ENCODE data around the gene CYTH2.

CYTH2 gene

DNA sequence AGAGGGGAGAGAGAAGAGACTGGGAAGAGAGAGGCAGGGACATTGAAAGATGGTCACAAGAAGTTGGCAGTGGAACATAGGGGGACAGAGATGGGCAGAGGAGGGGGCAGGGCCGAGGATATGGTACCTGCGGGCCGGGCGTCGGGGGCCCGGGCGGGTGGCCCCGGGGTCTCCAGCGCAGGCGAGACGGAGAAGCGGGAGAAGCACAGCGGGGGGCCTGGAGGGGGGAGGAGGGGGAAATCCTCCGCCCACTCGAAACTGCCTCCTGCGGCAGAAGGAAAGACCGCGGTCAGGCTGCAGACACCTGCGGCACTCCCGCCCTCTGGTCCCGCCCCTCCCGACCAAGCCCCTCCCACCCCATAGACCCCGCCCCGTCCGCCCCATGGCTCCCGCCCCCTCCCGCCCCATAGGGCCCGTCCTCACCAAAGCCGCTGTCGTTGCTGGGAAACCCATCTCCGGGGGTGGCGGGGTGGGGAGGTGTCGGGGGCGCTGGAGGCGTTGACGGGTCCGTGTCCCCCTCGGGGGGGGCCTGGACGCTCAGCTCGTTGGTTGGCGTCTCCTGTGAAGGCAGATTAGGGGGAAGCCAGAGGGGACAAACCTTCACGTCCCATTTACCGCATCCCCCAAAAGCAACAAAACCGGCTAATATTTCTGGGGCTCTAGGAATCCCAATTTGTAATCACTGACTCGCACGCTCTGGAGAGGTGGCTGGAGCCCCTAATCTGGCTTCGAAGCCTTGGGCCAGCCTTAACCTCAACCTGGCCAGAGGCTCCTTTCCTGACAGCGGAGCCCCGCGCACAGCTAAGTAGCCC is 22.0 kb downstream of the CYTH2 start:
- FAIRE-seq: no peak
- DNase-seq (ENCODE audit: extremely low spot score, insufficient read length, low read depth): peak; percentile 84

- FAIRE-seq: no peak
- DNase-seq (ENCODE audit: extremely low spot score, insufficient read length, low read depth): no peak
Observed at GRCh38 chr19:48491793-48492123, 22.6 kb downstream of the CYTH2 start.

DNA sequence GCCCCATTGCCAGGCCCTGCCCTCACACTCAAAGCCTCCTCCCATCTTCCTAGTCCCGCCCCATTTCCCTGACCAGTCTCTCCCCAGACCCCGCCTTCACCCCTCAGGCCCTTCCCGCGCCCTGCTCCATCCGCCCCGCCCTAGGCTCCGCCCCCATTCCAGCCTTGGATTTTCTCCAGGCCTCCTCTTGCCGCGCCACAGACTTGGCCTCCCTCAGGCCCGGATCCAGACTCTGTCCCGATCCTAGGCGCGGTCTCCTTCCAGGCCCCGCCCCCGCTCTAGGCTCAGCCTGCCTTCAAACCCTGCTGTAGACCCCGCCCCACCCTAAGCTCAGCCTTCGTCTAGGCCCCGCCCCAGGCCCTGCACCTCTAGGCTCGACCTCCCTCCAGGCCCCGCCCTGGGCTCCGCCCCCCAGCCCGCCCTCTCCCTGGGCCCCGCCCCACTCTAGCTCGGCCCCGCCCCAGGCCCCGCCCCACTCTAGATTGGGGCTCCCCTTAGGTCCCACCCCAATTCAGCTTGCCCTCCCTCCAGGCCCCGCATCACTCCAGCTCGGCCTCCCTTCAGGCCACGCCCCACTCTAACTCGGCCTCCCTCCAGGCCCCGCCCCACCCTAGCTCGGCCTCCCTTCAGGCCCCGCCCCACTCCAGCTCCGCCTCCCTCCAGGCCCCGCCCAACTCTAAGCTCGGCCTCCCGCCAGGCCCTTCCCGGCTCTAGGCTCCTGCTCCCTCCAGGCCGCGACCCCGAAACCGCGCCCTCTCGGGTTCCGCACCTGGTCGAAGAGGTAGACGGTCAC is 24.0 kb downstream of the CYTH2 start:
- peak; percentile 90 for FAIRE-seq
- peak; percentile 77 for DNase-seq (ENCODE audit: extremely low spot score, insufficient read length, low read depth)

- no peak for FAIRE-seq
Observed at GRCh38 chr19:48493718-48494401, 24.7 kb downstream of the CYTH2 start.

GRCh38 chr19:48495396-48495795 is 26.2 kb downstream of the CYTH2 start:
- FAIRE-seq (no peak), DNase-seq (ENCODE audit: extremely low spot score, insufficient read length, low read depth) (no peak)

More at GRCh38 chr19:48493718-48494401, 24.7 kb downstream of the CYTH2 start:
- DNase-seq (ENCODE audit: extremely low spot score, insufficient read length, low read depth): no peak

DNA sequence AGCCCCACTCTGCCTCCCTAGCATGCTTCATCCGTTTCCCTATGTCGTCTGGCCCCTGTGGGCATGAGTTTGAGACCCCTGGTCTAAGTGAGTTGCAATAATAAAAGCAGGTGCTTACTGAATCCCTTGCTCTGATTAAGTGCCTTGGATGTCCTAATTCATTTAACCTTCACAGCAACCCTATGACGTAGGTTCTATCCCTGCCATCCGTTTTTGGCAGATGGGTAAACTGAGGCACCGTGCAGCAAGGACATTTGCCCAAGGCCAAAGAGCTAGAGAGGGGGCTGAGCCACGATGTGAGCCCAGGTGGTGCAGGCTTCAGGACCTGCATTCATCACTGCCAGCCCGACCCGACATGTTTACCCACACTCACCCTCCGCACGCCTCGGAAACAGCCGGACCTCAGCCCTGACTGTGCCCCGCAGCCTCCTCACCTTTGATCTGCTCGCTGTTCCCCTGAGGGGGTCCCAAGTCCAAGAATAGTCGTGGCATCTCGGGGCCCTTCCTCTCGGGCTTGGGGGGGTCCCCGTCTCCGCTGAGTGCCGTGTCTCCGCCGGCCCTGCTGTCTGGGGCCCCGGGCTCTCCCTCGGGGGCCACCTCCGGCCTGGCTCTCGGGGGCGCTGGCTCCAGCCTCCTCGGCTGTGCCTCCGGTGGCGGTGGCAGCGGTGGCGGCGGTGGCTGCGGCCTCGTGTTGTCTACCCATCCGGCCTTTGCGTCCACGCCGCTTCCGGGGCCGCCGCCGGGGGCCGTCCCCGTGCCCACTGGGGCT is 28.0 kb downstream of the CYTH2 start:
- FAIRE-seq: no peak
- DNase-seq (ENCODE audit: extremely low spot score, insufficient read length, low read depth): no peak

DNA sequence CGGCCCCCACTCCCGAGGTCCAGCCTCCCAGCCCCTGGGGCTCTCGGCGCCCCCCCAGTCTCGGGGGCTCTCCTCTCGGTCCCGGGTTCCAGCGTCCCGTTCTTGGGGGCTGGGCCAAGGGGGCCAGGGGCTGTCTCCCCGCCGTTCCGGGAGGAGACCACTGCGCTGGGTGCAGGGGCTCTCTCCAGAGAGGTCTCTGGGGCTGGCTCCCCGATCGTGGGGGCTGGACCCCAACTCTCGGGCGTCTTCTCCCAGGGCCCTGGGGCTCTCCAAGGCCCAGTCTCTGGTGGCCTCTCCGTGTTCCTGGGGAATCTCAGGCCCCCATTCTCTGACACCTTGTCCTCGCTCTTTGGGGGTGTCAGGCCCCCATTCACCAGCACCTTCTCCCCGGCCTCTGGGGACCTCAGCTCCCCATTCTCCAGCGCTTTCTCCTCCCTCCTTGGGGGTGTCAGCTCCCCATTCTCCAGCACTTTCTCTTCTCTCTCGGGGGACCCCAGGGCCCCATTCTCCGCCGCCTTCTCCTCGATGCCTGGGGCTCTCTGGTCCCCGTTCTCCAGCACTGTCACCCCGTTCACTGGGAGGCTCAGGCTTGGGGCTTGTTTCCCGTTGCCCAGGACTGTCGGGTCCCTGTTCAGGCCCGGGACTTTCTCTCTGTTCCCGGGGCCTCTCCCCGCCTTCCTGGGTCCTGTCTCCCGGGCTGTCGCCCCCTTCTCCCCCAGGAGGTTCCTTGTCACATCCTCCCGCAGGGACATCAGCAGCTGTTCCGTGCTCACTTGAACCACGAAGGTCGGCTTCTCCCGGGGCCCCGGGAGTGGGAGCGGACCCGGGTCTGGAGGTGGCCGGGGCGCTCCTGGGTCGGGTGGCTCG is 28.8 kb downstream of the CYTH2 start:
- FAIRE-seq (no peak), DNase-seq (ENCODE audit: extremely low spot score, insufficient read length, low read depth) (no peak)

- FAIRE-seq (no peak), DNase-seq (ENCODE audit: extremely low spot score, insufficient read length, low read depth) (no peak)
Observed at GRCh38 chr19:48498595-48499311, 29.6 kb downstream of the CYTH2 start.

- DNase-seq (ENCODE audit: extremely low spot score, insufficient read length, low read depth) (no peak), FAIRE-seq (no peak)
Observed at GRCh38 chr19:48499316-48500090, 30.3 kb downstream of the CYTH2 start.

GRCh38 chr19:48500830-48501493 is 31.8 kb downstream of the CYTH2 start:
- no peak for DNase-seq (ENCODE audit: extremely low spot score, insufficient read length, low read depth)
- no peak for FAIRE-seq

- DNase-seq (ENCODE audit: extremely low spot score, insufficient read length, low read depth): no peak
- FAIRE-seq: peak; percentile 72
Observed at GRCh38 chr19:48501494-48502349, 32.6 kb downstream of the CYTH2 start.

- FAIRE-seq: no peak
- no peak for DNase-seq (ENCODE audit: extremely low spot score, insufficient read length, low read depth)
Observed at GRCh38 chr19:48502350-48503018, 33.3 kb downstream of the CYTH2 start.

- peak; percentile 51 for FAIRE-seq
- no peak for DNase-seq (ENCODE audit: extremely low spot score, insufficient read length, low read depth)
Observed at GRCh38 chr19:48506138-48506733, 37.1 kb downstream of the CYTH2 start.

DNA sequence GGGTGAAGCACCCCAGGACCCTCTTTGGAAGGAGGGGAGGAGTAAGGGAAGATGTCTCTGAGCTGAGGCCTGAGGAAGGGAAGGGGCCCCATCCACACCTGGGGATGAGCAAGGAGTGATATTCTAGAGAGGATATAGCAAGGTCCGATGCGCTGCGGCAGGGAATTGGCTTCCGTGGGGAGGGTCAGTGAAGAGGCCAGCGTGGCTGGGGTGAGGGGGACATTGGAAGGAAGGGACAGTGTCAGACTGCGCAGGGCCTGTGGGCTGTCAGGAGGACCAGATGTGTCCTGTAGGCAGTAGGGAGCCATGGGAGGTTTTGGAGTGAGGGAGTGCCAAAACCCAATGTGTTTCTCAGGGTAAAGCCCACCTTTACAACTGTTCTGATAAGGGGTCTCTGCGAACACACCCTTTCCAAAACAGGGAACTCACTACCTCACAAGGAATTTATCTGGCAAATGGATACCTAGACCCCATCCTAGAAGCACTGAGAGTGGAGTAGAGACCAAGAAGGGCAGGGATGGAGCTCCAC is 38.8 kb downstream of the CYTH2 start:
- no peak for DNase-seq (ENCODE audit: extremely low spot score, insufficient read length, low read depth)
- no peak for FAIRE-seq

GRCh38 chr19:48508729-48509411 is 39.7 kb downstream of the CYTH2 start:
- FAIRE-seq (no peak), DNase-seq (ENCODE audit: extremely low spot score, insufficient read length, low read depth) (no peak)

Measured in GM18507 (cell line).